Ishikawa (cell line): Measurements from ENCODE around the gene ABCA2.

Experiments used
- CEBPB ChIP-seq: IDR thresholded peaks from 2 replicates; pipeline ENCODE4 v1.6.1; 2012
- CREB1 ChIP-seq: IDR thresholded peaks from 2 replicates; pipeline ENCODE4 v1.6.1; 2012; ENCODE audit warnings: low read depth
- EGR1 ChIP-seq: IDR thresholded peaks from 2 replicates; pipeline ENCODE4 v1.6.1; 2012
- EP300 ChIP-seq: IDR thresholded peaks from 2 replicates; pipeline ENCODE4 v1.6.1; 2012; ENCODE audit warnings: borderline replicate concordance
- FOXM1 ChIP-seq: IDR thresholded peaks from 2 replicates; pipeline ENCODE4 v1.6.1; 2012; ENCODE audit warnings: low read depth, borderline replicate concordance
- MAX ChIP-seq: IDR thresholded peaks from 2 replicates; pipeline ENCODE4 v1.6.1; 2012
- NFIC ChIP-seq: IDR thresholded peaks from 2 replicates; pipeline ENCODE4 v1.6.1; 2012
- RAD21 ChIP-seq: IDR thresholded peaks from 2 replicates; pipeline ENCODE4 v1.6.1; 2012; ENCODE audit warnings: low read depth
- TAF1 ChIP-seq: IDR thresholded peaks from 2 replicates; pipeline ENCODE4 v1.6.1; 2012; ENCODE audit warnings: low read depth, mild to moderate bottlenecking
- TCF12 ChIP-seq: IDR thresholded peaks from 2 replicates; pipeline ENCODE4 v1.6.1; 2012; ENCODE audit warnings: low read depth
- TEAD4 ChIP-seq: IDR thresholded peaks from 2 replicates; pipeline ENCODE4 v1.6.1; 2012
- USF1 ChIP-seq: IDR thresholded peaks from 2 replicates; pipeline ENCODE4 v1.6.1; 2012
- YY1 ChIP-seq: IDR thresholded peaks from 2 replicates; pipeline ENCODE4 v1.6.1; 2012; ENCODE audit warnings: low read depth
- ZBTB7A ChIP-seq: IDR thresholded peaks from 2 replicates; pipeline ENCODE4 v1.6.1; 2012; ENCODE audit warnings: low read depth
- TF ChIP-seq, protein P1 (sequence below): IDR thresholded peaks from 2 replicates; pipeline ENCODE4 v1.6.1; 2012; ENCODE audit warnings: low read depth, mild to moderate bottlenecking

The ABCA2 gene

DNA sequence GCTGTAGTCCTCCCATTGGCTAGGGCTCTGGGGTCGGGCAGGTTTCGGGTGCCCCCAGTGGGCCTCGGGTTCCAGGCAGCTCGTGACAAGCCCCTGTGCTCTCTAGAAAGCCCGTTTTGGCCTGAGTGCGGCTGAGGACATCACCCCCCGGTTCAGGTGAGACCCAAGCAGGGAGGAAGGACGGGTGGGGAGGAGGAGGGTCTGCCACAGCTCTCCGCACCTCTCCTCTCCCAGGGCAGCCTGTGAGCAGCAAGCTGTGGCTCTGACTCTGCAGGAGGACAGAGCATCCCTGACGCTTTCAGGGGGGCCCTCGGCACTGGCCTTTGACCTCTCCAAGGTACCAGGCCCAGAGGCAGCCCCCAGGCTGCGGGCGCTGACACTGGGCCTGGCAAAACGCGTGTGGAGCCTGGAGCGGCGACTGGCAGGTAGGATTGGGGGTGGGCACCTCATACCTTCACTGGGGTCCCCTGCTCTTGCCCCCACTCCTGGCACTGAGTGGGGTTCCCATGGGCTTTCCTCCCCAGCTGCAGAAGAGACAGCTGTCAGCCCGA is 35.1 kb downstream of the ABCA2 start:
- TF ChIP-seq EGR1: no peak
- no peak; the same call in 1 of the 2 replicates for TF ChIP-seq ZBTB7A
- no peak for TF ChIP-seq NFIC
- no peak for TF ChIP-seq EP300
- TF ChIP-seq, protein P1, sequence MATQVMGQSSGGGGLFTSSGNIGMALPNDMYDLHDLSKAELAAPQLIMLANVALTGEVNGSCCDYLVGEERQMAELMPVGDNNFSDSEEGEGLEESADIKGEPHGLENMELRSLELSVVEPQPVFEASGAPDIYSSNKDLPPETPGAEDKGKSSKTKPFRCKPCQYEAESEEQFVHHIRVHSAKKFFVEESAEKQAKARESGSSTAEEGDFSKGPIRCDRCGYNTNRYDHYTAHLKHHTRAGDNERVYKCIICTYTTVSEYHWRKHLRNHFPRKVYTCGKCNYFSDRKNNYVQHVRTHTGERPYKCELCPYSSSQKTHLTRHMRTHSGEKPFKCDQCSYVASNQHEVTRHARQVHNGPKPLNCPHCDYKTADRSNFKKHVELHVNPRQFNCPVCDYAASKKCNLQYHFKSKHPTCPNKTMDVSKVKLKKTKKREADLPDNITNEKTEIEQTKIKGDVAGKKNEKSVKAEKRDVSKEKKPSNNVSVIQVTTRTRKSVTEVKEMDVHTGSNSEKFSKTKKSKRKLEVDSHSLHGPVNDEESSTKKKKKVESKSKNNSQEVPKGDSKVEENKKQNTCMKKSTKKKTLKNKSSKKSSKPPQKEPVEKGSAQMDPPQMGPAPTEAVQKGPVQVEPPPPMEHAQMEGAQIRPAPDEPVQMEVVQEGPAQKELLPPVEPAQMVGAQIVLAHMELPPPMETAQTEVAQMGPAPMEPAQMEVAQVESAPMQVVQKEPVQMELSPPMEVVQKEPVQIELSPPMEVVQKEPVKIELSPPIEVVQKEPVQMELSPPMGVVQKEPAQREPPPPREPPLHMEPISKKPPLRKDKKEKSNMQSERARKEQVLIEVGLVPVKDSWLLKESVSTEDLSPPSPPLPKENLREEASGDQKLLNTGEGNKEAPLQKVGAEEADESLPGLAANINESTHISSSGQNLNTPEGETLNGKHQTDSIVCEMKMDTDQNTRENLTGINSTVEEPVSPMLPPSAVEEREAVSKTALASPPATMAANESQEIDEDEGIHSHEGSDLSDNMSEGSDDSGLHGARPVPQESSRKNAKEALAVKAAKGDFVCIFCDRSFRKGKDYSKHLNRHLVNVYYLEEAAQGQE: no peak
- TF ChIP-seq USF1: no peak
- no peak for TF ChIP-seq CREB1
- no peak for TF ChIP-seq RAD21
- TF ChIP-seq FOXM1: no peak
- no peak for TF ChIP-seq CEBPB
- no peak for TF ChIP-seq TEAD4
- no peak for TF ChIP-seq YY1
- no peak for TF ChIP-seq MAX
- no peak for TF ChIP-seq TCF12
- no peak for TF ChIP-seq TAF1

DNA sequence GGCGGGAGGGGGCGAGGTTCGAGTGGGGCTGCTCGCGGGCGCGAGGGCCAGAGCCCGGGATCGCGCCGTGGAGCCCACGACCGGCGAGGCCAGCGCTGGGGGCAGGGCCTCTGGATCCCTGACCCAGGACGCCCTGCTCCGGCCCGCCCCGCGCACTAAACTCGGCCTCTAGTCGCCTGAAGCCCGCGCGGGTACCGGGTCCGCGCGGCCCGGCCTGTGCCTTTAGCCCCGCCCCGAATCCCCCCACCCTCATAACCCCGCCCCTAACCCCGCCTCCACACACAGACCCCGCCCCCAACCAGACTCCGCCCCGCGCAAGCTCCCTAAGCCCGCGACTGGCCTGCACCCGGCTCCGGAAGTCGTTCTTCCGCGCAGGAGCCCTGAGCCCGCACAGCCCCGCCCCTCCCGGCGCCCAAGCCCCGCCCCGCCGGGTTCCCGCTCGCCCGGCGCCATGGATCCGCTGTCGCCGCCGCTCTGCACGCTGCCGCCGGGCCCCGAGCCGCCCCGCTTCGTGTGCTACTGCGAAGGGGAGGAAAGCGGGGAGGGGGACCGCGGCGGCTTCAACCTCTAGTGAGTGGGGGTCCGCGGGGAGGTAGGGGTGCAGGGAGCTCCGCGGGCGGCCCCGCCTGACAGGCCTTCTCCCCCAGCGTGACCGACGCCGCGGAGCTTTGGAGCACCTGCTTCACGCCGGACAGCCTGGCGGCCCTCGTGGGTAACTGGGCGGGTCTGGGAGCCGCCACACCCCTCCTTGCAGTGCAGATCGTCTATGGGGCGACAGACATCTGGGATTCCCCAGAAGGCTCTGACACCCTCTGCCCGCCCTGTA is 35.8 kb downstream of the ABCA2 start, which contains the start of gene PAXX:
Gene PAXX (plus strand): TSS at position 430 of the 826 bp plus-strand sequence. CDS start 22 bp downstream, at position 452.
- no peak; the same call in 1 of the 2 replicates for TF ChIP-seq TCF12
- TF ChIP-seq FOXM1: no peak
- TF ChIP-seq TAF1: peak; percentile 8; the same call in 1 of the 2 replicates
- peak; percentile 91 for TF ChIP-seq MAX
- peak; percentile 77 for TF ChIP-seq YY1
- TF ChIP-seq CREB1: no peak

GRCh38 chr9:136990242-136990911 is 37.7 kb downstream of the ABCA2 start:
- TF ChIP-seq FOXM1 (no peak), NFIC (peak; percentile 46; the same call in 1 of the 2 replicates), TCF12 (peak; percentile 34; the same call in 1 of the 2 replicates), TEAD4 (no peak), RAD21 (no peak), CREB1 (no peak), MAX (no peak; the same call in 1 of the 2 replicates), YY1 (no peak), EGR1 (no peak), USF1 (peak; percentile 9; the same call in 1 of the 2 replicates), ZBTB7A (no peak), CEBPB (no peak), TAF1 (no peak), EP300 (no peak; the same call in 1 of the 2 replicates)
- TF ChIP-seq, protein P1: no peak

GRCh38 chr9:136988872-136989271 is 39.2 kb downstream of the ABCA2 start:
- TF ChIP-seq CREB1 (no peak), RAD21 (no peak), NFIC (no peak), TCF12 (no peak), USF1 (no peak), ZBTB7A (no peak), YY1 (no peak), TEAD4 (no peak), TAF1 (no peak), EGR1 (no peak), EP300 (no peak), MAX (no peak), CEBPB (no peak), FOXM1 (no peak)
- TF ChIP-seq, protein P1: no peak
